ENCODE results near the gene PNPLA7. TPM values are rescaled to one million over a fixed set of nuclear protein-coding genes. Genes with fewer than 3 reads are reported as not detected.

PNPLA7 gene
- total and polyA plus RNA-seq, 2 of the 4 experiments (the other 2 are of a cell fraction), result under 0.01 to 0.89 TPM

DNA sequence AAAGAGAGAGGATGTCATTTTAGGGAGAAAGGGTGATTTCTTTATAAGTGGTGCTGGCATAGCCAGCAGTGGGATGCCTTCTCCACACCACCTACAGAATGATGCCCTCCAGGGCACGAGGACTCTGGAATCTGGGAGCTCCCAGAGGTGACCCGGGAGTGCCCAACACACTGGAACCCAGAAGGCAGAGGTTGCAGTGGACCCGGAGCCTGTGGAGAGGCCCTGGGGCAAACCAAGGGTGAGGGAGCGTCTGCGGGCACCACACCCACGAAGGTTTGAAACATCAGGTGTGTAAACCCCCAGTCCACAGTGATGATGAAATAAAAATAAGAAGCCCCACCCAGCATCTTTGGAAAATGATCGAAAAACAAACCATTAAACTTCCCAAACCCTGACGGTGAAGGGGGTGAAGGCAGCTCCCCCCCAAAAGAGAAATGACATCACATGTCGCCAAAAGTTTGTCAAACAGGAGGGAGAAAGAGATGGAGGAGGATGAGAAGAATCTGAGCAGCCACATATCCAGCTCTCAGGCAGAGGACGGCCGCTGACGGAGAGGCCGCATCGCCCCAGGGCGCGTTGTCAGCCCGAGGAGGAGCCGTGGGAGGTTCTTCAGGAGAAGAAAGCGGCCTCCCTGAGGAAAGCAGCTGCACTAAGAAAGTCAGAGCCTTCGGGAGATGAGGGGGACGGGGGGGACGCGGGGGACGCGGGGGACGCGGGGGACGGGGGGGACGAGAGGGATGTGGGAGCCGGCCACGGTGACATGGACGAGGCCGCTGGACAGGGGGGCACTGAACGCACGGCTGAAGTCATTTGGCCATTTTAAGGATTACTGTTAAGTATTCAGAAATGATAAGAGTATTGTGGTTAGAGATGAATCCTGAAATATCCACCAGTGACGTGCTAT lies 47.9 kb downstream of the PNPLA7 start:
- Histone ChIP-seq H4K8ac (ENCODE audit: low read depth in 2 of 2, low read length in 2 of 2) (no peak overlapping the region), H3K56ac (ENCODE audit: extremely low read depth, insufficient read depth, low read length) (no peak overlapping the region), H3K4me3 (ENCODE audit: insufficient read depth, low read depth, low read length) (no peak overlapping the region), H3K18ac (ENCODE audit: low read depth, low read length) (no peak overlapping the region), H3K36me3 (ENCODE audit: control insufficient read depth, insufficient read depth, low read length) (no peaks in the 10 kb centered on the region), H3K79me1 (ENCODE audit: low read depth in 1 of 2, low read length in 2 of 2) (no peaks in the 10 kb centered on the region), H3K14ac (replicated peaks; ENCODE audit: low read depth, low read length) (no peak overlapping the region), H3K23ac (ENCODE audit: low read depth, low read length) (no peak overlapping the region), H3K9me1 (ENCODE audit: insufficient read depth, low read length) (no peaks in the 10 kb centered on the region), H3K9me3 (ENCODE audit: control insufficient read depth, insufficient read depth, low read length) (no peaks in the 10 kb centered on the region), H3K27me3 (ENCODE audit: control insufficient read depth, insufficient read depth, low read length) (peaks cover 2% of the 10 kb centered on the region; the same call in 1 of the 2 replicates), H4K20me1 (ENCODE audit: insufficient read depth, low read length) (no peaks in the 10 kb centered on the region), H4K5ac (ENCODE audit: low read depth, low read length) (no peak overlapping the region), H2AK5ac (ENCODE audit: low read depth, low read length) (no peak overlapping the region), H3K4me2 (ENCODE audit: low read depth, low read length) (no peak overlapping the region), H2BK15ac (ENCODE audit: low read depth, low read length) (no peak overlapping the region), H3K4me1 (ENCODE audit: control insufficient read depth, insufficient read depth, low read length) (no peaks in the 10 kb centered on the region), H2BK5ac (ENCODE audit: low read depth, low read length, poor library complexity, severe bottlenecking) (no peak overlapping the region), H3K9ac (ENCODE audit: low read depth, low read length) (no peak overlapping the region), H3K27ac (ENCODE audit: insufficient read depth, low read length) (no peak overlapping the region), H2BK120ac (ENCODE audit: low read depth, low read length) (no peak overlapping the region), H2AFZ (replicated peaks; ENCODE audit: low read length, poor library complexity) (no peak overlapping the region), H2BK20ac (ENCODE audit: low read depth, low read length) (no peak overlapping the region), H2AK9ac (replicated peaks; ENCODE audit: low read depth, low read length, poor library complexity) (no peak overlapping the region), H4K91ac (ENCODE audit: insufficient read depth, low read depth, low read length) (no peak overlapping the region), H3K4ac (ENCODE audit: low read depth, low read length) (no peak overlapping the region)
- in situ Hi-C loops (cut with MboI; ENCODE audit: low sequenced_read_pairs), result no loop called here
- ATAC-seq (ENCODE audit: low read depth), result no peak
- intact Hi-C loops (cut with micrococcal nuclease), result no loop called here
- ChIA-PET CTCF (no interaction called here), POLR2A (ENCODE audit: unreplicated experiment) (no interaction called here)
- dilution Hi-C loops (cut with HindIII; ENCODE audit: low sequenced_read_pairs, unreplicated experiment), result no loop called here
- TF ChIP-seq RFX5 (IDR thresholded peaks at IDR 0.05; ENCODE audit: low read depth, low read length), result no peak
- no peak for TF ChIP-seq MAZ (IDR thresholded peaks at IDR 0.05; ENCODE audit: borderline replicate concordance, low read depth, low read length)
- no peak for TF ChIP-seq RCOR1 (IDR thresholded peaks at IDR 0.05; ENCODE audit: insufficient replicate concordance, low read length)
- TF ChIP-seq, protein P1, sequence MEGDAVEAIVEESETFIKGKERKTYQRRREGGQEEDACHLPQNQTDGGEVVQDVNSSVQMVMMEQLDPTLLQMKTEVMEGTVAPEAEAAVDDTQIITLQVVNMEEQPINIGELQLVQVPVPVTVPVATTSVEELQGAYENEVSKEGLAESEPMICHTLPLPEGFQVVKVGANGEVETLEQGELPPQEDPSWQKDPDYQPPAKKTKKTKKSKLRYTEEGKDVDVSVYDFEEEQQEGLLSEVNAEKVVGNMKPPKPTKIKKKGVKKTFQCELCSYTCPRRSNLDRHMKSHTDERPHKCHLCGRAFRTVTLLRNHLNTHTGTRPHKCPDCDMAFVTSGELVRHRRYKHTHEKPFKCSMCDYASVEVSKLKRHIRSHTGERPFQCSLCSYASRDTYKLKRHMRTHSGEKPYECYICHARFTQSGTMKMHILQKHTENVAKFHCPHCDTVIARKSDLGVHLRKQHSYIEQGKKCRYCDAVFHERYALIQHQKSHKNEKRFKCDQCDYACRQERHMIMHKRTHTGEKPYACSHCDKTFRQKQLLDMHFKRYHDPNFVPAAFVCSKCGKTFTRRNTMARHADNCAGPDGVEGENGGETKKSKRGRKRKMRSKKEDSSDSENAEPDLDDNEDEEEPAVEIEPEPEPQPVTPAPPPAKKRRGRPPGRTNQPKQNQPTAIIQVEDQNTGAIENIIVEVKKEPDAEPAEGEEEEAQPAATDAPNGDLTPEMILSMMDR (conservative IDR thresholded peaks at IDR 0.05; ENCODE audit: low read depth, low read length), result no peak
- no peak for TF ChIP-seq NFE2L2 (IDR thresholded peaks at IDR 0.05; ENCODE audit: low read depth, low read length)
- TF ChIP-seq CEBPB (IDR thresholded peaks at IDR 0.05; ENCODE audit: low read depth, low read length), result no peak
- TF ChIP-seq MXI1 (IDR thresholded peaks at IDR 0.05; ENCODE audit: borderline replicate concordance, low read depth, low read length), result no peak
- TF ChIP-seq RAD21 (IDR thresholded peaks at IDR 0.05; ENCODE audit: low read length), result no peak
- TF ChIP-seq SMC3 (IDR thresholded peaks at IDR 0.05; ENCODE audit: low read depth, low read length), result no peak
- no peak for TF ChIP-seq MAFK (IDR thresholded peaks at IDR 0.05; ENCODE audit: low read depth, low read length)
- no peak for DNase-seq
- WGBS, 2 experiments (ENCODE audit: extremely low coverage in 2 of 2, insufficient read length in 1 of 2), result 91% methylated on average over 4 of the region's 36 CpGs; no CpG with 5 or more reads in 1 of the 2 experiments
- no TSS peak for BruUV-seq (replicated peaks)

All from IMR-90 (cell line).